ENCODE results near the gene FFAR2.

The FFAR2 gene

GRCh38 chr19:35425682-35426081 is 22.4 kb upstream of the FFAR2 start:
- DNase-seq (ENCODE audit: low spot score): no peak

GRCh38 chr19:35427187-35427586 is 20.9 kb upstream of the FFAR2 start:
- no peak for DNase-seq (ENCODE audit: low spot score)

GRCh38 chr19:35429698-35430408 is 18.2 kb upstream of the FFAR2 start:
- no peak for DNase-seq (ENCODE audit: low spot score)

- DNase-seq (ENCODE audit: low spot score): no peak
Measured at GRCh38 chr19:35430409-35431144, 17.5 kb upstream of the FFAR2 start.

- DNase-seq (ENCODE audit: low spot score): no peak
Measured at GRCh38 chr19:35431145-35431807, 16.8 kb upstream of the FFAR2 start.

- DNase-seq (ENCODE audit: low spot score): no peak
Measured at GRCh38 chr19:35432911-35433310, 15.1 kb upstream of the FFAR2 start.

GRCh38 chr19:35433448-35433847 is 14.6 kb upstream of the FFAR2 start:
- DNase-seq (ENCODE audit: low spot score): no peak

- DNase-seq (ENCODE audit: low spot score): no peak
Measured at GRCh38 chr19:35435896-35436295, 12.2 kb upstream of the FFAR2 start.

GRCh38 chr19:35436477-35437405 is 11.3 kb upstream of the FFAR2 start:
- peak; percentile 12 for DNase-seq (ENCODE audit: low spot score)

- DNase-seq (ENCODE audit: low spot score): no peak
Measured at GRCh38 chr19:35437406-35437951, 10.6 kb upstream of the FFAR2 start.

GRCh38 chr19:35438096-35438495 is 10.0 kb upstream of the FFAR2 start:
- no peak for DNase-seq (ENCODE audit: low spot score)

- no peak for DNase-seq (ENCODE audit: low spot score)
Measured at GRCh38 chr19:35438527-35438926, 9.5 kb upstream of the FFAR2 start.

GRCh38 chr19:35439921-35440320 is 8.1 kb upstream of the FFAR2 start:
- DNase-seq (ENCODE audit: low spot score): no peak

GRCh38 chr19:35442091-35442490 is 6.0 kb upstream of the FFAR2 start:
- DNase-seq (ENCODE audit: low spot score): no peak

- DNase-seq (ENCODE audit: low spot score): no peak
Measured at GRCh38 chr19:35444735-35445134, 3.3 kb upstream of the FFAR2 start.

GRCh38 chr19:35445826-35446593 is 2.0 kb upstream of the FFAR2 start:
- no peak for DNase-seq (ENCODE audit: low spot score)

- no peak for DNase-seq (ENCODE audit: low spot score)
Measured at GRCh38 chr19:35449359-35450043, 1.4 kb downstream of the FFAR2 start.

GRCh38 chr19:35451338-35452096 is 3.5 kb downstream of the FFAR2 start:
- DNase-seq (ENCODE audit: low spot score): peak; percentile 9

GRCh38 chr19:35454663-35455062 is 6.6 kb downstream of the FFAR2 start:
- no peak for DNase-seq (ENCODE audit: low spot score)

All from CD4-positive, alpha-beta T cell treated with Interleukin-6 at 100 ng/mL for 8 hours (primary cell).